ENCODE data around the gene A3GALT2. TPM values are rescaled to one million over a fixed set of nuclear protein-coding genes. Genes with fewer than 3 reads are reported as not detected.
A peak's percentile ranks its signal among the peaks of the same experiment; 100 is the strongest.
"Not testable (repeated sequence)": the region's sequence is repeated elsewhere in the genome, so short reads cannot be mapped to it uniquely, and the experiment has no call there.

Gene A3GALT2
- total RNA-seq, 1 donor from 2014 or later: not detected

- intact Hi-C loops (cut with DNase I): loop anchor here (2.0 to 5.0 kb wide), 4 partner anchors 33 to 313 kb away; partner anchors contain the start of gene ZNF362
- no peak for DNase-seq (ENCODE audit: low spot score)
Measured at GRCh38 chr1:33299461-33300155, 21.3 kb downstream of the A3GALT2 start.

- peak; percentile 90 for DNase-seq (ENCODE audit: low spot score)
- intact Hi-C loops (cut with DNase I): loop anchor here (2.0 to 5.0 kb wide), 4 partner anchors 34 to 314 kb away; partner anchors contain the start of gene ZNF362
Measured at GRCh38 chr1:33298623-33299277, 22.1 kb downstream of the A3GALT2 start.

GRCh38 chr1:33297911-33298622 is 22.8 kb downstream of the A3GALT2 start:
- DNase-seq (ENCODE audit: low spot score): no peak
- intact Hi-C loops (cut with DNase I): loop anchor here (2.0 to 5.0 kb wide), 4 partner anchors 34 to 315 kb away; partner anchors contain the start of gene ZNF362

- intact Hi-C loops (cut with DNase I): loop anchor here (5.0 kb wide), 2 partner anchors 35 to 40 kb away; partner anchors contain the start of gene ZNF362
- no peak for DNase-seq (ENCODE audit: low spot score)
Measured at GRCh38 chr1:33296824-33297223, 24.1 kb downstream of the A3GALT2 start.

- no peak for DNase-seq (ENCODE audit: low spot score)
- intact Hi-C loops (cut with DNase I): loop anchor here (5.0 kb wide), 2 partner anchors 36 to 39 kb away; partner anchors contain the start of gene ZNF362
Measured at GRCh38 chr1:33296082-33296458, 24.8 kb downstream of the A3GALT2 start.

- DNase-seq (ENCODE audit: low spot score): peak; percentile 93
- intact Hi-C loops (cut with DNase I): loop anchor here (1.0 to 5.0 kb wide), 4 partner anchors 37 to 175 kb away; partner anchors contain the start of gene ZNF362
Measured at GRCh38 chr1:33295450-33296081, 25.3 kb downstream of the A3GALT2 start.

GRCh38 chr1:33295023-33295422 is 25.9 kb downstream of the A3GALT2 start:
- intact Hi-C loops (cut with DNase I): loop anchor here (1.0 to 5.0 kb wide), 4 partner anchors 37 to 175 kb away; partner anchors contain the start of gene ZNF362
- DNase-seq (ENCODE audit: low spot score): no peak

GRCh38 chr1:33294071-33295010 is 26.6 kb downstream of the A3GALT2 start:
- no peak for DNase-seq (ENCODE audit: low spot score)
- intact Hi-C loops (cut with DNase I): loop anchor here (1.0 to 5.0 kb wide), 4 partner anchors 37 to 176 kb away; partner anchors contain the start of gene ZNF362

- intact Hi-C loops (cut with DNase I): no loop called here
- DNase-seq (ENCODE audit: low spot score): peak; percentile 9
Measured at GRCh38 chr1:33292726-33293340, 28.1 kb downstream of the A3GALT2 start.

GRCh38 chr1:33290615-33291014 is 30.3 kb downstream of the A3GALT2 start:
- DNase-seq (ENCODE audit: low spot score); intact Hi-C loops (cut with DNase I): not testable (repeated sequence)

GRCh38 chr1:33289858-33290154 is 31.1 kb downstream of the A3GALT2 start:
- intact Hi-C loops (cut with DNase I): loop anchor here (5.0 kb wide), 1 partner anchor 63 kb away; no protein-coding TSS in a partner anchor
- peak; percentile 10 for DNase-seq (ENCODE audit: low spot score)

GRCh38 chr1:33288976-33289857 is 31.7 kb downstream of the A3GALT2 start:
- DNase-seq (ENCODE audit: low spot score): peak; percentile 56

GRCh38 chr1:33287317-33287716 is 33.6 kb downstream of the A3GALT2 start:
- DNase-seq (ENCODE audit: low spot score): no peak
- intact Hi-C loops (cut with DNase I): loop anchor here (5.0 kb wide), 1 partner anchor 60 kb away; no protein-coding TSS in a partner anchor

More at GRCh38 chr1:33288976-33289857, 31.7 kb downstream of the A3GALT2 start:
- intact Hi-C loops (cut with DNase I): loop anchor here (5.0 kb wide), 1 partner anchor 62 kb away; no protein-coding TSS in a partner anchor

GRCh38 chr1:33286451-33287185 is 34.3 kb downstream of the A3GALT2 start:
- peak; percentile 27 for DNase-seq (ENCODE audit: low spot score)
- intact Hi-C loops (cut with DNase I): loop anchor here (5.0 kb wide), 1 partner anchor 59 kb away; no protein-coding TSS in a partner anchor

- no peak for DNase-seq (ENCODE audit: low spot score)
- intact Hi-C loops (cut with DNase I): no loop called here
Measured at GRCh38 chr1:33284049-33284448, 36.8 kb downstream of the A3GALT2 start.

GRCh38 chr1:33282791-33283190 is 38.1 kb downstream of the A3GALT2 start:
- intact Hi-C loops (cut with DNase I): no loop called here
- no peak for DNase-seq (ENCODE audit: low spot score)
